Measurements from ENCODE around the gene FAM24A.

Gene FAM24A

GRCh38 chr10:122962405-122962804 lies 52.0 kb downstream of the FAM24A start:
- Histone ChIP-seq H3K4me3 (ENCODE audit: insufficient read depth, low read depth, low read length) (no peak overlapping the region), H3K4me1 (ENCODE audit: control insufficient read depth, insufficient read depth, low read length) (no peaks in the 10 kb centered on the region), H3K27me3 (ENCODE audit: control insufficient read depth, insufficient read depth, low read length, poor library complexity, severe bottlenecking) (no peaks in the 10 kb centered on the region), H3K27ac (ENCODE audit: insufficient read depth, low read depth, low read length, poor library complexity, severe bottlenecking) (no peak overlapping the region), H3K9me3 (ENCODE audit: control insufficient read depth, low read length) (no peaks in the 10 kb centered on the region), H3K36me3 (ENCODE audit: control insufficient read depth, insufficient read depth, low read length) (no peaks in the 10 kb centered on the region)
- WGBS, 2 experiments = 72 to 74% methylated on average over 3 of the region's 3 CpGs
